Measurements from ENCODE around the gene MERTK. TPM values are rescaled to one million over a fixed set of nuclear protein-coding genes. Genes with fewer than 3 reads are reported as not detected.
"Not testable (repeated sequence)": the region's sequence is repeated elsewhere in the genome, so short reads cannot be mapped to it uniquely, and the experiment has no call there.

The MERTK gene
- total RNA-seq, 4 donors from 2014 or later: 29.4 to 63.0 (median 48.6) TPM

DNA sequence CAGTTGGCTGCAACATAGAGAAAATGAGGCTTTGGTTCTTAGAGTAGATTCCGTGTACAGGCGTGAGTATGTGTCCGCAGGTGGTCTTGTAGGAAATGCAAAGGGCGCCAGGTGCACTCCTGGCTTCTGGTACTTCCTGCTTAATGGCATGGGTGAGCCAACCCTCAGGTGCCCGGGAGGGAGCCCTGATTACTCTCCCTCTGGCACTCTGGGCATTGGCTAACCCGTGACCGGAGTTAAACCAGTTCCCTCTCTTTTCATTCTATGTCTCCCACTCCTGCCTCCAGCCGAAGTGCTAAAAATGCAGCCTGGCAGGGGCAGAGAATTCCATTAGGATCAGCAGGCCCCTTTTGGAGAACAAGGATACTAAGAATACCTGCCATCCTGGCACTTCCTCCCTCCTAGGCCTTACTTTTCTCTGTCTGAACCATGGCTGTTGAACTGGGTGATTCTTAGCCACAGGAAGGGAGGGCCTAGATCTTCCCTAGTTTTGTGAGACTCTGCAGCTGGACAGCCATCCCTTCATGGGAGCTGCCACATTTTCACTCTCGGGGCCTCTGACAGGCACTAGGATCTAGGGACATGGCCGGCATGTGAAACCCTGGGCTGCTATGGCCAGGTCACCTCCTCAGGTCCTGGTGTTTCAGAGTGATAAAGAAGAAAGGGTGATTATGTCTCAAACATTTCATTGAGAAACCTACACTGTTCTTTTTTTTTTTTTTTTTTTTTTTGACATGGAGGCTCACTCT lies 6.5 kb downstream of the MERTK start:
- ATAC-seq (ENCODE audit: low FRiP score) (no peak), DNase-seq (ENCODE audit: low spot score) (no peak)
- TF ChIP-seq, protein P1, sequence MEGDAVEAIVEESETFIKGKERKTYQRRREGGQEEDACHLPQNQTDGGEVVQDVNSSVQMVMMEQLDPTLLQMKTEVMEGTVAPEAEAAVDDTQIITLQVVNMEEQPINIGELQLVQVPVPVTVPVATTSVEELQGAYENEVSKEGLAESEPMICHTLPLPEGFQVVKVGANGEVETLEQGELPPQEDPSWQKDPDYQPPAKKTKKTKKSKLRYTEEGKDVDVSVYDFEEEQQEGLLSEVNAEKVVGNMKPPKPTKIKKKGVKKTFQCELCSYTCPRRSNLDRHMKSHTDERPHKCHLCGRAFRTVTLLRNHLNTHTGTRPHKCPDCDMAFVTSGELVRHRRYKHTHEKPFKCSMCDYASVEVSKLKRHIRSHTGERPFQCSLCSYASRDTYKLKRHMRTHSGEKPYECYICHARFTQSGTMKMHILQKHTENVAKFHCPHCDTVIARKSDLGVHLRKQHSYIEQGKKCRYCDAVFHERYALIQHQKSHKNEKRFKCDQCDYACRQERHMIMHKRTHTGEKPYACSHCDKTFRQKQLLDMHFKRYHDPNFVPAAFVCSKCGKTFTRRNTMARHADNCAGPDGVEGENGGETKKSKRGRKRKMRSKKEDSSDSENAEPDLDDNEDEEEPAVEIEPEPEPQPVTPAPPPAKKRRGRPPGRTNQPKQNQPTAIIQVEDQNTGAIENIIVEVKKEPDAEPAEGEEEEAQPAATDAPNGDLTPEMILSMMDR (IDR thresholded peaks at IDR 0.05): no peak

DNA sequence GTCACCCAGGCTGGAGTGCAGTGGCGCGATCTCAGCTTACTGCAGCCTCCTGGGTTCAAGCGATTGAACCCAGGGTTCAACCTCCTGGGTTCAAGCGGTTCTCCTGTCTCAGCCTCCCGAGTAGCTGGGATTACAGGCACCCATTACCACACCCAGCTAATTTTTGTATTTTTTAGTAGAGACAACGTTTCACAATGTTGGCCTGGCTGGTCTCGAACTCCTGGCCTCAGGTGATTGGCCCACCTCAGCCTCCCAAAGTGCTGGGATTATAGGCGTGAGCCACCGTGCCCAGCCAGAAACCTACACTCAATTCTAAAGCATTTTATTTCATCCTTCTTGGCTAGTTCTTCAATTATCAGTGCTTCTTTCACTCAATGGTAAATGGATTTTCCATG lies 7.1 kb downstream of the MERTK start:
- not testable (repeated sequence) for DNase-seq (ENCODE audit: low spot score); ATAC-seq (ENCODE audit: low FRiP score)

DNA sequence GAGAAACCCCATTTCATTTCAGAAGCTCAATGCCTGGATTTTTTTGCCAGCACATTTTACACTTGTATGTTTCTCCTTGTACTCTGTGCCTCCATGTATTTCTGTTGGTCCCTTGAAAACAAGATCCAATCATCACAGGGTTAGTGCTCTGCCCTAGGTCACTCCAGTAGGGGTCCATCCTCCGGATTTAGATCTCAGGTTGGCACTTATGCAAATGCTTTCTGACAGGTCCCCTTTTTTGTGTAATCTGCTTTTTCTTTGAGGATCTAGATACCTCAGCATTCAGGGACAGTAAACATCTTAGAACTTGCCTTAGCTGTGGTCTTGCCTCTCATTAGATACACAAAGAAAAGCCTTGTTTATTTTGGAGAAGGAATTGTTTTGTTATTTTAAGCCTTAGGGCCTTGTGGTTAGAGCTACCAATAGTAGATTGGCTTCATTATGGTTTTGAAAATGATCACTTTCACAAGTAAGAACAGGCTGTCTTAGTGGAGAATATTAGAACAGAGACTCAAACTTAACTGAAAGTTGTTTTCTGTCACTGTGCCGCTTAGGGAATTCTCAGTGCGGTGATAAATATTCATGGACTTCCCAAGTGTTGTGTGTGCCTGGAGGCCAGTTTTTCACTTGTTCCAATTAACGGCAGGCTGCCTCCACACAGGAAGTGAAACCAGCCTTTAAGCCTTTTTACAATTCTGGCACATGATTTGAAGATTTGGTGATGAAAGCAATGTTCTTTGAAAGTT lies 7.8 kb downstream of the MERTK start:
- ATAC-seq (ENCODE audit: low FRiP score): no peak
- TF ChIP-seq, protein P1 (IDR thresholded peaks at IDR 0.05): no peak
- no peak for DNase-seq (ENCODE audit: low spot score)

DNA sequence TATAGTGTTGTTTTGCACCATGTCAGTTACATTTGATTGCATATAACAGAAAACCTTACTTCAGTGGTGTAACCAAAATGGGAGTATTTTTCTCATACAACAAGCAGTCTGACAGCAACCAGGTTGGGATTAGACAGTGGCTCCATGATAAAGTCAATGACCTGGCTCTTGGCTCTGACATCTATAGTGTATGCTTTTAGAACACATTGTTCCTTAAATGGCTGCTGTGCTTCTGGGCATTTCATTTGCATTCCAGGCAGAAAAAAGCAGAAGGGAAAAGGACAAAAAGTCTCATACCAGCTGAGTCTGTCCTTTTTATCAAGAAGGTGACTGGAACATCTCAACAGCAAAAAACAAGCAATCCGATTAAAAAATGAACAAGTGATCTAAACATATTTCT lies 10.2 kb downstream of the MERTK start:
- no peak for ATAC-seq (ENCODE audit: low FRiP score)

DNA sequence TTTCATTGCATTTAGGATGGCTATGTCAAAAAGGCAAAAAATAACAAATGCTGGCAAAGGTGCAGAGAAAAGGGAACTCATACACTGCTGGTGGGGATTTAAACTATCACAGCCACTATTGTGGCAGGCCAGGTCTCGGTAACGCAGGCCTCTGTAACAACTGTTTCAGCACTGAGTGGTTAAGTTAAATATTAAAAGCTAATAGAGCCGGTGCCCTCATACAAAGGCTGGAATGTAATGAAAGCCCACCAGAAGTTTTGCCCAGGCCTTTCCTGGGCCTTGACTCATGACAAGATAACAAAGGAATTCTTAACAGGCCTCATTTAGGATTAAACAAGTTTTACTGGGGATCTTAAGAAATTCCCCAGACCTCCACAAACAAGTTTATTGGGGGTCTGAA lies 10.7 kb downstream of the MERTK start:
- DNase-seq (ENCODE audit: low spot score): no peak
- ATAC-seq (ENCODE audit: low FRiP score): no peak
- TF ChIP-seq, protein P1 (IDR thresholded peaks at IDR 0.05): no peak

More for the DNA sequence above, 10.2 kb downstream of the MERTK start:
- no peak for DNase-seq (ENCODE audit: low spot score)
- TF ChIP-seq, protein P1 (IDR thresholded peaks at IDR 0.05): no peak

DNA sequence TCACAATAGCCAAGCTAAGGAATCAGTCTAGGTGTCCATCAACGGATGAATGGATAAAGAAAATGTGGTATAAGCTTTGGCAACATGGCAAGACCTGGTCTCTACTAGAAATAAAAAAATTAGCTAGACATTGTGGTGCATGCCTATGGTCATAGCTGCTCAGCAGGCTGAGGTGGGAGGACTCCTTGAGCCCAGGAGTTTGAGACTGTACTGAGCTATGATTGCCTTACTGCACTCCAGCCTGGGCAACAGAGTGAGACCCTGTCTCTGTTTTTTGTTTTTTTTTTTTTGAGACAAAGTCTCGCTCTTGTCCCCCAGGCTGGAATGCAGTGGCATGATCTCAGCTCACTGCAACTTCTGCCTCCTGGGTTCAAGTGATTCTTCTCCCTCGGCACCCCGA lies 11.6 kb downstream of the MERTK start:
- DNase-seq (ENCODE audit: low spot score); ATAC-seq (ENCODE audit: low FRiP score): not testable (repeated sequence)

DNA sequence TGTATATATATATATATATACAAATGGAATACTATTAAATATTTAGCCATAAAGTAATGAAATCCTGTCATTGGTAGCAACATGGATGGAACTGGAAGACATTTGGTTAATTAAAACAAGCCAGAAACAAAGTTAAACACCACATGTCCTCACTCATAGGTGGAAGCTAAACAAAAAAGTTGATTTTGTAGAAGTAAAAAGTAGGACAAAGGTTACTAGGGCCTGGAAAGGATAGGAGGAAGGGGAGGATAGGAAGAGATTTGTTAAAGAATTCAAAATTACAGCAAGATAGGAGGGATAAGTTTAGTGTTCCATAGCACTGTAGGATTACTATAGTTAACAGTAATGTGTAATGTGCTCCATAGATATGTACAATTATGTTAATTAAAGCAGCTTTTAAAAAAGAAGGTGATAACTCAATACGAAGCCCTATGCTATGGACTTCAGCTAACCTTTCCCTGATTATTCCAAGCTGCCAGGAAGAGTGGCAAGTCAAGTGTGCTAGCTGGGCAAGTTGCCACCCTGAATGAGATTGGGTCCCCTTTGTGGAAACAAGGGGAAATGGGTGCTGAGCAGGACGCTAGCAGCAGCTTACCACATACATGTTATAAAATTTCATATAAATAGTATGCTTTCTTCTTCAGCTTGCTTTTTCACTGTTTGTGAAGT lies 12.3 kb downstream of the MERTK start:
- TF ChIP-seq, protein P1 (IDR thresholded peaks at IDR 0.05): no peak
- ATAC-seq (ENCODE audit: low FRiP score) (no peak), DNase-seq (ENCODE audit: low spot score) (no peak)

DNA sequence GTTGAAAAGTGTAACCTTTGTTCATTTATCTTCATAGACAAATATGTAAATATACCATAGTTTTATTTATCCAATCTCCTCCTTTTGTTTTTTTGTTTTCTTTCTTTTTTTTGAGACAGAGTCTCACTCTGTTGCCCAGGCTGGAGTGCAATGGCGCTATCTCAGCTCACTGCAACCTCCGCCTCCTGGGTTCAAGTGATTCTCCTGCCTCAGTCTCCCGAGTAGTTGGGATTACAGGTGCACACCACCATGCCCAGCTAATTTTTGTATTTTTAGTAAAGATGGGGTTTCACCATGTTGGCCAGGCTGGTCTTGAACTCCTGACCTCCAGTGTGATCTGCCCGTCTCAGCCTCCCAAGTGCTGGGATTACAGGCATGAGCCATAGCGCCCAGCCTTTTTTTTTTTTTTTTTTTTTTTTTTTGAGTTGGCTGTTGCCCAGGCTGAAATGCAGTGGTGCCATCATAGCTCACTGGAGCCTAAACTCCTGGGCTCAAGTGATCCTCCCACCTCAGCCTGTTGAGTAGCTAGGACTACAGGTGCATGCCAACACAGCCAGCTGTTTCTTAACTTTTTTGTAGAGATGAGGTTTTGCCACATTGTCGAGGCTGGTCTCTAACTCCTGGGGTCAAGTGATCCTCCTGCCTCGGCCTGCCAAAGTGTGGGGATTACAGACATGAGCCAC lies 13.0 kb downstream of the MERTK start:
- not testable (repeated sequence) for ATAC-seq (ENCODE audit: low FRiP score); DNase-seq (ENCODE audit: low spot score)
